Prostate gland (tissue), 2 donors: Measurements from ENCODE around the gene TNFRSF1B. TPM values are rescaled to one million over a fixed set of nuclear protein-coding genes. Genes with fewer than 3 reads are reported as not detected.

ENCODE experiments used
- DNase-seq: peaks from one replicate; pipeline ENCODE4 v3.0.0-alpha.2; 2019; ENCODE audit warnings: low spot score
- H3K27ac ChIP-seq, 2 donors: fragments of 200-600 bp; sonication (generic); 2 replicates each; pipeline ENCODE4 v1.5.1; 2017 to 2019
- H3K27me3 ChIP-seq: fragments of 200-600 bp; sonication (generic); replicated peaks from 2 replicates; pipeline ENCODE4 v1.5.1; 2019; ENCODE audit not compliant: insufficient read depth
- H3K36me3 ChIP-seq, 2 donors: fragments of 200-600 bp; sonication (generic); 1 replicate in 1 of 2; 2 replicates in 1 of 2; pipeline versions ENCODE4 v1.5.1 to v1.8.1; 2017 to 2019
- H3K4me1 ChIP-seq: fragments of 200-600 bp; sonication (generic); replicated peaks from 2 replicates; pipeline ENCODE4 v1.5.1; 2019
- H3K4me3 ChIP-seq, 2 donors: fragments of 200-600 bp; sonication (generic); 2 replicates each; pipeline ENCODE4 v1.5.1; 2017 to 2019
- H3K9me3 ChIP-seq: fragments of 200-600 bp; sonication (generic); 2 replicates; pipeline ENCODE4 v1.5.1; 2017
- CTCF ChIP-seq, 4 experiments: fragments of 200-600 bp in 2 of 4; fragments of 450-650 bp in 2 of 4; sonication (generic) in 2 of 4; IDR thresholded peaks; 1 replicate in 3 of 4; 2 replicates in 1 of 4; pipeline ENCODE4 v1.5.1; 2016 to 2019; ENCODE audit warnings: antibody characterized with exemption in 4 of 4, mild to moderate bottlenecking in 2 of 4, moderate library complexity in 2 of 4
- POLR2A ChIP-seq: fragments of 450-650 bp; IDR thresholded peaks from one replicate; pipeline ENCODE4 v1.6.1; 2016; ENCODE audit warnings: antibody characterized with exemption, mild to moderate bottlenecking
- POLR2AphosphoS5 ChIP-seq: sonication (generic); formaldehyde crosslinking; IDR thresholded peaks from one replicate; pipeline ENCODE4 v1.6.1; 2017; ENCODE audit warnings: antibody characterized with exemption
- WGBS: methylation state at CpG from one replicate; pipeline ENCODE4 v1.1.5; 2018; 5-methylcytosine and 5-hydroxymethylcytosine counted together
- intact Hi-C: fragments of 100-400 bp; cut with DNase I; formaldehyde crosslinking; loops from one replicate; pipeline ENCODE4 v1.14.2; 2022
- total RNA-seq, 2 donors: library from RNA; depleted of rRNA; stranded (reverse); fragments of >200 nt; gene quantifications; one replicate each; pipeline ENCODE4 v1.1.0, GENCODE V29; 2016

The TNFRSF1B gene
- total RNA-seq, 2 donors from 2014 or later = 10.9 to 18.4 TPM

GRCh38 chr1:12185036-12185917 lies 18.5 kb downstream of the TNFRSF1B start:
- no peak overlapping the region for H3K4me3 ChIP-seq
- no peaks in the 10 kb centered on the region for H3K4me1 ChIP-seq
- intact Hi-C loops = no loop called here
- DNase-seq = no peak
- no peaks in the 10 kb centered on the region for H3K36me3 ChIP-seq
- H3K27ac ChIP-seq = peak overlapping the region; percentile 59 to 69
- TF ChIP-seq POLR2AphosphoS5 (no peak), POLR2A (no peak), CTCF (IDR thresholded peaks at IDR 0.05) (no peak)
- no peaks in the 10 kb centered on the region for H3K9me3 ChIP-seq
- H3K27me3 ChIP-seq = no peaks in the 10 kb centered on the region
- WGBS = 78% methylated on average over 19 of the region's 19 CpGs

- H3K36me3 ChIP-seq = no peaks in the 10 kb centered on the region
- no peaks in the 10 kb centered on the region for H3K4me1 ChIP-seq
- H3K4me3 ChIP-seq = no peak overlapping the region
- intact Hi-C loops = no loop called here
- 61% methylated on average over 12 of the region's 13 CpGs for WGBS
- no peaks in the 10 kb centered on the region for H3K27me3 ChIP-seq
- H3K9me3 ChIP-seq = no peaks in the 10 kb centered on the region
- TF ChIP-seq POLR2AphosphoS5 (no peak), POLR2A (no peak), CTCF (IDR thresholded peaks at IDR 0.05) (no peak)
- no peak for DNase-seq
- H3K27ac ChIP-seq = peak overlapping the region; percentile 16 to 69
These were observed 19.3 kb downstream of the TNFRSF1B start for GRCh38 chr1:12185918-12186678.

- no peak overlapping the region for H3K27ac ChIP-seq
- no peaks in the 10 kb centered on the region for H3K4me1 ChIP-seq
These were observed 19.8 kb downstream of the TNFRSF1B start for GRCh38 chr1:12186679-12186985.

GRCh38 chr1:12188115-12188514 lies 21.3 kb downstream of the TNFRSF1B start:
- Histone ChIP-seq H3K27me3 (no peaks in the 10 kb centered on the region), H3K4me3 (no peak overlapping the region), H3K36me3 (no peaks in the 10 kb centered on the region), H3K9me3 (no peaks in the 10 kb centered on the region), H3K27ac (no peak overlapping the region), H3K4me1 (no peaks in the 10 kb centered on the region)
- intact Hi-C loops = no loop called here
- no peak for DNase-seq
- TF ChIP-seq POLR2A (no peak), POLR2AphosphoS5 (no peak), CTCF (IDR thresholded peaks at IDR 0.05) (no peak)
- WGBS = 45% methylated on average over 3 of the region's 3 CpGs

More at GRCh38 chr1:12186679-12186985, 19.8 kb downstream of the TNFRSF1B start:
- no peak for DNase-seq
- H3K4me3 ChIP-seq = no peak overlapping the region
- 75% methylated on average over 4 of the region's 4 CpGs for WGBS
- no peak for TF ChIP-seq POLR2AphosphoS5
- no peak for TF ChIP-seq CTCF (IDR thresholded peaks at IDR 0.05)
- TF ChIP-seq POLR2A = no peak
- no peaks in the 10 kb centered on the region for H3K36me3 ChIP-seq
- intact Hi-C loops = no loop called here
- H3K9me3 ChIP-seq = no peaks in the 10 kb centered on the region
- no peaks in the 10 kb centered on the region for H3K27me3 ChIP-seq
